Testis (tissue), 3 donors: ENCODE data around the gene AK1. TPM values are rescaled to one million over a fixed set of nuclear protein-coding genes. Genes with fewer than 3 reads are reported as not detected.

Source experiments
- DNase-seq: peaks from one replicate; pipeline ENCODE4 v3.0.0-alpha.2; 2019
- H3K27ac ChIP-seq, 2 donors: fragments of 200-600 bp; sonication (generic); one replicate each; pipeline ENCODE4 v1.5.1; 2019
- H3K27me3 ChIP-seq: fragments of 200-600 bp; sonication (generic); one replicate; pipeline ENCODE4 v1.5.1; 2019
- H3K36me3 ChIP-seq: fragments of 200-600 bp; sonication (generic); one replicate; pipeline ENCODE4 v1.5.1; 2017; ENCODE audit warnings: low read depth; ENCODE audit errors: missing control alignments
- H3K4me1 ChIP-seq: fragments of 200-600 bp; sonication (generic); one replicate; pipeline ENCODE4 v1.5.1; 2019
- H3K4me3 ChIP-seq, 2 donors: fragments of 200-600 bp; sonication (generic); one replicate each; pipeline ENCODE4 v1.5.1; 2017 to 2019
- H3K9me3 ChIP-seq: fragments of 200-600 bp; sonication (generic); one replicate; pipeline ENCODE4 v1.5.1; 2017
- POLR2A ChIP-seq: fragments of 450-650 bp; IDR thresholded peaks from one replicate; pipeline ENCODE4 v1.6.1; 2017; ENCODE audit warnings: antibody characterized with exemption, mild to moderate bottlenecking, moderate library complexity
- WGBS, 2 donors: methylation state at CpG; one replicate each; pipeline ENCODE4 v1.1.5; 2018; 5-methylcytosine and 5-hydroxymethylcytosine counted together
- intact Hi-C: fragments of 100-400 bp; cut with DNase I; formaldehyde crosslinking; loops from one replicate; pipeline ENCODE4 v1.15.1; 2023; ENCODE audit warnings: low total_unique reads
- polyA plus RNA-seq: library from polyadenylated mRNA; stranded (reverse); fragments of 350-450 nt; fragmentation: Illumina TruSeq; extraction: RNeasy Lipid Tissue Mini Kit (QIAGEN cat#74804); gene quantifications from one replicate; pipeline ENCODE4 v1.2.3, GENCODE V29; 2014; ENCODE audit warnings: low read depth, low replicate concordance; ENCODE audit not compliant: insufficient read depth
- total RNA-seq, 2 donors: library from RNA; depleted of rRNA; stranded (reverse); fragments of >200 nt; gene quantifications; one replicate each; pipeline ENCODE4 v1.2.3, GENCODE V29; 2016
- TF ChIP-seq, protein P1 (sequence below), 3 experiments: fragments of 450-650 bp in 2 of 3; fragments of 200-600 bp in 1 of 3; sonication (generic) in 1 of 3; IDR thresholded peaks; one replicate each; pipeline ENCODE4 v1.5.1; 2016 to 2019; ENCODE audit warnings: antibody characterized with exemption in 3 of 3, mild to moderate bottlenecking in 2 of 3, moderate library complexity in 1 of 3

The AK1 gene
- total and polyA plus RNA-seq, 3 donors from 2014 or later, result 86.7 to 154 (median 103) TPM

DNA sequence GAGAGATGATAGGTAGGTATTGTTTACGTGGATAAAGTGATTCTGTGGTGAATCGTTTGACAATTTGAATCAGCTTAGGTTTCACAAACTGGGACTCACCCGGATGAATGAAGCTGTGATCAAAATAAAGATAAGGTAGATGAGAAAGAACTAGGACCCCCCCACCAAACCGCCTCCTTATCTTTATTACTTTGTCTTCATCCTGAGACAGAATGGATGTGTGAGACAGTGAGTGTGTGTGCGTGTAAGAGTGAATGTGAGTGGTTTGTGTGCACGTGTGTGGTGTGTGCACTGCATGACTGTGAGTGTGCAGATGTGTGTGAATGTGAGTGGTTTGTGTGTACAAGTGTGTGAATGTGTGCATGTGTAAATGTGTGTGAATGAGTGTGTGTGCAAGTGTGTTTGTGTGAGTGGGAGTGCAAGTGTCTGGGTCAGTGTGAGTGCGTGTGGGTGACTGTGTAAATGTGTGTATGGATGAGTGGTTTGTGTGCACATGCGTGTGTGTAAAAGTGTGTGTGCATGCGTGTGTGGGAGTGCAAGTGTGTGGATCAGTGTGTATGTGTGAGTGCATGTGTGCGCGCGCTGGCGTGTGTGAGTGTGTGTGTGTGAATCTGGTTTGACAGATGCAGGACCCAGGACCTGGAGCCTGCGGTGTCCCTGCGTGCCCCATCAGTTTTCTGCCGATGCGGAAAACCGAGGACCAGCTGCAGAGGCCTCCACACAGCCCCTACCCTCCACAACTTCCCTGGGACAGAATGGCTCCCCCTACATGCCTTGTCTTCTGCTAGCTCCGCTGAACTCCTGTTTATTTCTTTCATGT lies 11.6 kb downstream of the AK1 start:
- no peak for DNase-seq
- Histone ChIP-seq H3K36me3 (no peaks in the 10 kb centered on the region), H3K4me1 (peaks cover 51% of the 10 kb centered on the region), H3K9me3 (no peaks in the 10 kb centered on the region), H3K27me3 (no peaks in the 10 kb centered on the region), H3K4me3 (no peak overlapping the region), H3K27ac (peak overlapping the region in 1 of 2 donors; percentile 64)
- 63 to 76% methylated on average over 18 to 19 of the region's 19 CpGs for WGBS, 2 donors
- intact Hi-C loops, result loop anchor here (10.0 kb wide), 1 partner anchor 81 kb away; the partner anchor contains the start of gene CDK9
- TF ChIP-seq POLR2A, result no peak
- TF ChIP-seq, protein P1, sequence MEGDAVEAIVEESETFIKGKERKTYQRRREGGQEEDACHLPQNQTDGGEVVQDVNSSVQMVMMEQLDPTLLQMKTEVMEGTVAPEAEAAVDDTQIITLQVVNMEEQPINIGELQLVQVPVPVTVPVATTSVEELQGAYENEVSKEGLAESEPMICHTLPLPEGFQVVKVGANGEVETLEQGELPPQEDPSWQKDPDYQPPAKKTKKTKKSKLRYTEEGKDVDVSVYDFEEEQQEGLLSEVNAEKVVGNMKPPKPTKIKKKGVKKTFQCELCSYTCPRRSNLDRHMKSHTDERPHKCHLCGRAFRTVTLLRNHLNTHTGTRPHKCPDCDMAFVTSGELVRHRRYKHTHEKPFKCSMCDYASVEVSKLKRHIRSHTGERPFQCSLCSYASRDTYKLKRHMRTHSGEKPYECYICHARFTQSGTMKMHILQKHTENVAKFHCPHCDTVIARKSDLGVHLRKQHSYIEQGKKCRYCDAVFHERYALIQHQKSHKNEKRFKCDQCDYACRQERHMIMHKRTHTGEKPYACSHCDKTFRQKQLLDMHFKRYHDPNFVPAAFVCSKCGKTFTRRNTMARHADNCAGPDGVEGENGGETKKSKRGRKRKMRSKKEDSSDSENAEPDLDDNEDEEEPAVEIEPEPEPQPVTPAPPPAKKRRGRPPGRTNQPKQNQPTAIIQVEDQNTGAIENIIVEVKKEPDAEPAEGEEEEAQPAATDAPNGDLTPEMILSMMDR (IDR thresholded peaks at IDR 0.05), result no peak

DNA sequence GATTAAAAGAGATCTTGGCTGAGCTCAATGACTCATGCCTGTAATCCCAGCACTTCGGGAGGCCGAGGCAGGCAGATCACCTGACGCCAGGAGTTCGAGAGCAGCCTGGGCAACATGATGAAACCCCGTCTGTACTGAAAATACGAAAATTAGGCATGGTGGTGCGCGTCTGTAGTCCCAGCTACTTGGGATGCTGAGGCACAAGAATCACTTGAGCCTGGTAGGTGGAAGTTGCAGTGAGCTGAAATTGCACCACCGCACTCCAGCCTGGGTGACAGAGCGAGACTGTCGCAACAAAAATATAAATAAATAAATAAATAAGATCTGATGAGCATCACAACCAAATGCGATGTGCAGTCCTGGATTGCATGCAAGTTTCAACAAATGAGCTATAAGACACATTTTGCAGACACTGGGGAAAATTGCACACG lies 14.3 kb downstream of the AK1 start:
- Histone ChIP-seq H3K9me3 (no peaks in the 10 kb centered on the region), H3K4me3 (no peak overlapping the region), H3K27ac (peak overlapping the region in 1 of 2 donors; percentile 93), H3K36me3 (no peaks in the 10 kb centered on the region), H3K27me3 (no peaks in the 10 kb centered on the region), H3K4me1 (peaks cover 61% of the 10 kb centered on the region)
- no peak for DNase-seq
- 78 to 86% methylated on average over 13 of the region's 13 CpGs for WGBS, 2 donors
- intact Hi-C loops, result loop anchor here (10.0 kb wide), 1 partner anchor 78 kb away; the partner anchor contains the start of gene CDK9
- TF ChIP-seq, protein P1 (IDR thresholded peaks at IDR 0.05), result no peak
- TF ChIP-seq POLR2A, result no peak

DNA sequence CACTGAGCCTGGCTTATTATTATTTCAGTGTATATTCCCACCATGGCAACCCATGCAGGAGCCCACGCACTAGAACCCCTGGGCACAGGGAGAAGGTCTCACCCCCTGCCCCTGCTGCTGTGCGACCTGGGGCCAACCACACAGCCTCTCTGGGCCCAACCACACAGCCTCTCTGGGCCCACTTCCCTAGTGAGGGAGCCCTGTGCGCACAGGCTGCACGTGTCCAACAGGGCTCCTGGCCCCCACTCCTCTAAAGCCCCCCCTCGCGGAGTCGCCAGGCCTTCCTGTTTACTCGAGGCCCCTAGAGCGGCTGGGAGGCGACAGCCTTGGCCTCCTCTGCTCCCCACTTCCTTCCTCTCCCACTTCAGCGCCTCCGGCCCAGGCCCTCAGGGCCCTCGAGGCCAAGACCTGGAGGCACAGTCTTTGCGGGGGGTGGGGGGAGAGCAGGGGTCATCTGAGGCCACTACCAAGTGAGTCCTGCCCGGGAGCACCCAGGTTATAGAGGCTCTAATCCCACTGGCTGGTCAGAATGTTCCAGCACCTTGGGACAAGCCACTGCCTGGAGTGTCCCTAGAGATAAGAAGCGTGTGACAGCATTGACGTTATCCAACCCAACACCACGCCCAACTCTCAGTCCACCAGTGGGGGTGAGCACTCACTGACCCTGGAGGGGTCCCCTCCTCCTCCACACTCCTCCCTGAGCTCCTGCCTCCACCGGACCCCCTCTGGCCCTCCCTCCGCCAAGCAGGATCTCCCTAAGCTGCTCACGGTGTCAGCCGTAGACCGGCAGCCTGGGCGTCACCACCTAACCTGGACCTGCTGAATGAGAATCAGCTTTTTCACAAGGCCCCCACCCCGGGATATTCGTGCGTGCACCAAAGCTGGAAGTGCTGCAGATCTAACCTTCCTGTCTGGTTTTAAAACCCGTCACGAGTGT lies 15.1 kb downstream of the AK1 start:
- Histone ChIP-seq H3K9me3 (no peaks in the 10 kb centered on the region), H3K27me3 (no peaks in the 10 kb centered on the region), H3K36me3 (no peaks in the 10 kb centered on the region), H3K4me3 (no peak overlapping the region), H3K4me1 (peaks cover 63% of the 10 kb centered on the region), H3K27ac (peak overlapping the region; percentile 88 to 93)
- WGBS, 2 donors, result 25 to 33% methylated on average over 21 to 29 of the region's 29 CpGs
- DNase-seq, result peak; percentile 86
- TF ChIP-seq, protein P1 (IDR thresholded peaks at IDR 0.05), result no peak
- no peak for TF ChIP-seq POLR2A
- intact Hi-C loops, result loop anchor here (10.0 kb wide), 1 partner anchor 78 kb away; the partner anchor contains the start of gene CDK9

DNA sequence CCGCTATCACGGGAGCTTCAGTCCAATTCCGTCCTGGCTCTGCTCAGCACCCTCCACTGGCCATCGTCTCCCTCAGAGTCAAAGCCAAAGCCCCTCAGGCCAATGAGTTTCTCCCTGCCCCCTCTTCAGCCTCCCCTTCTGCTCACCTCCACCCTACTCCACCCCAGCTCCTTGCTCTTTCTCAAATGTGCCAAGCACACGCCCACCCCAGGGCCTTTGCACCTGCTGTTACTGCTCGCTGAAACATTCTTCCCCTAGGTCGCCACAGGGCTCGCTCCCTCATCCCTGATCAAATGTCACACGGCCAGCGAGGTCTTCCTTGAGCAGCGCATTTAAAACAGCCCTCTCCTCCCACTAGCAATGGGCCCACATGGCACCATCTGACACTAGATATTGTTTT lies 16.7 kb downstream of the AK1 start:
- H3K27ac ChIP-seq, result peak overlapping the region; percentile 88 to 93
- no peak for DNase-seq

More for the DNA sequence above, 16.7 kb downstream of the AK1 start:
- intact Hi-C loops, result loop anchor here (10.0 kb wide), 1 partner anchor 76 kb away; the partner anchor contains the start of gene CDK9
- 84 to 87% methylated on average over 11 of the region's 11 CpGs for WGBS, 2 donors
- Histone ChIP-seq H3K27me3 (no peaks in the 10 kb centered on the region), H3K9me3 (no peaks in the 10 kb centered on the region), H3K4me1 (peaks cover 64% of the 10 kb centered on the region), H3K36me3 (no peaks in the 10 kb centered on the region), H3K4me3 (no peak overlapping the region)
- TF ChIP-seq POLR2A, result no peak
- TF ChIP-seq, protein P1 (IDR thresholded peaks at IDR 0.05), result no peak
